Pancreas (tissue), 10 donors: ENCODE results near the gene HCCS. TPM values are rescaled to one million over a fixed set of nuclear protein-coding genes. Genes with fewer than 3 reads are reported as not detected.

ENCODE experiments used
- ATAC-seq, 4 donors: fragments of 200-7000 bp; cut with Tn5 transposase; one replicate each; pipeline versions ENCODE4 v1.8.0 to v1.9.1; 2020; ENCODE audit warnings: mild to moderate bottlenecking in 4 of 4, moderate library complexity in 4 of 4
- DNase-seq, 6 donors: peaks; one replicate each; pipeline ENCODE4 v3.0.0-alpha.2; 2020
- FAIRE-seq: peaks from 2 replicates; lab custom pipeline; 2012; peaks lifted over from hg19 to GRCh38; lab: Jason Lieb, UNC
- H3K27ac ChIP-seq, 4 donors: fragments of 200-600 bp; sonication (generic); 1 replicate in 3 of 4; 2 replicates in 1 of 4; pipeline versions ENCODE4 v1.5.0 to v1.8.0; 2020
- H3K27me3 ChIP-seq, 4 donors: fragments of 200-600 bp; one replicate each; pipeline ENCODE4 v1.8.0; 2021
- H3K36me3 ChIP-seq, 3 donors: fragments of 200-600 bp; sonication (generic) in 1 of 3; one replicate each; pipeline versions ENCODE4 v1.5.0 to v1.8.0; 2020 to 2021
- H3K4me1 ChIP-seq, 3 donors: fragments of 200-600 bp; one replicate each; pipeline ENCODE4 v1.8.0; 2021
- H3K4me3 ChIP-seq, 4 donors: fragments of 200-600 bp; sonication (generic) in 2 of 4; one replicate each; pipeline versions ENCODE4 v1.5.0 to v1.8.0; 2020 to 2021
- H3K9me3 ChIP-seq, 4 donors: fragments of 200-600 bp; one replicate each; pipeline ENCODE4 v1.8.0; 2021
- CTCF ChIP-seq, 4 donors: fragments of 200-600 bp; sonication (generic) in 3 of 4; IDR thresholded peaks; one replicate each; pipeline versions ENCODE4 v1.5.0 to v1.8.0; 2021; ENCODE audit warnings: antibody characterized with exemption in 4 of 4
- WGBS, 2 donors: extraction: QIAGEN DNeasy Blood & Tissue Kit; methylation state at CpG; one replicate each; pipeline ENCODE4 v1.1.7; 2013; 5-methylcytosine and 5-hydroxymethylcytosine counted together
- intact Hi-C, 3 donors: fragments of 100-400 bp; cut with DNase I; formaldehyde crosslinking; loops; one replicate each; pipeline versions ENCODE4 v1.11.1 to v1.14.2; 2022
- polyA plus RNA-seq, 2 donors: library from polyadenylated mRNA; stranded (reverse); fragments of 200-250 nt; gene quantifications; one replicate each; pipeline ENCODE4 v1.2.3, GENCODE V29; 2013
- total RNA-seq, 6 donors: library from RNA; stranded (reverse); fragmentation: NEBNext Ultra II Directional in 4 of 6; extraction: Animal tissue kit (Norgen Biotek cat#: 25700) in 4 of 6; gene quantifications; one replicate each; pipeline versions ENCODE4 v1.2.1 to v1.2.4, GENCODE V29; 2021 to 2023
- donor health status: healthy with polysubstance abuse.
- donor health status: DM: no; HTN: no; CAD: no; lungs with moderate emphysema.
- donor health status: DM: no; HTN: no; CAD: no.
- donor health status: control.
- donor health status: control.
- donor health status: Bipolar disorder and iron deficiency.
- donor health status: DM: yes; HTN: yes; CAD: no.
- donor health status: DM: no; HTN: no; CAD: no.
- donor health status: DM: no; HTN: no; CAD: no.
- donor health status: DM: yes; HTN: yes; CAD: no.

The HCCS gene
- total RNA-seq (1 to 10 TPM; 4.5 to 9.2 (median 6.4) TPM), polyA plus RNA-seq (1 to 10 TPM; 3.2 to 7.7 TPM)

- ATAC-seq (peak; percentile 98 to 99 (median 98)), DNase-seq (peak; percentile 76 to 91 (median 80)), FAIRE-seq (peak; percentile 87)
- H3K9me3 ChIP-seq, result no peaks in the 10 kb centered on the region
- no peaks in the 10 kb centered on the region for H3K4me1 ChIP-seq
- intact Hi-C loops, result no loop called here
- no peaks in the 10 kb centered on the region for H3K36me3 ChIP-seq
- H3K27ac ChIP-seq, result peak within 1 kb of the TSS; percentile 33 to 66 (median 56)
- H3K27me3 ChIP-seq, result no peaks in the 10 kb centered on the region
- 0 to 31% methylated on average over 55 to 58 of the region's 58 CpGs for WGBS, 2 donors
- peak within 1 kb of the TSS; percentile 41 to 58 (median 52) for H3K4me3 ChIP-seq
- TF ChIP-seq CTCF (IDR thresholded peaks at IDR 0.05), result no peak
These were observed at the start of gene HCCS for GRCh38 chrX:11111037-11111851. HCCS (plus strand) TSS chrX:11111332; CDS start chrX:11112061, 729 bp downstream.

- intact Hi-C loops, result no loop called here
- no peaks in the 10 kb centered on the region for H3K36me3 ChIP-seq
- no peaks in the 10 kb centered on the region for H3K4me1 ChIP-seq
- H3K9me3 ChIP-seq, result no peaks in the 10 kb centered on the region
- FAIRE-seq (no peak), ATAC-seq (no peak), DNase-seq (no peak)
- H3K27ac ChIP-seq, result no peak overlapping the region
- H3K4me3 ChIP-seq, result no peak overlapping the region
- no peak for TF ChIP-seq CTCF (IDR thresholded peaks at IDR 0.05)
- WGBS, 2 donors, result 72 to 97% methylated on average over 5 of the region's 5 CpGs
- H3K27me3 ChIP-seq, result no peaks in the 10 kb centered on the region
These were observed 46.9 kb upstream of the HCCS start for GRCh38 chrX:11064276-11064675.

- H3K9me3 ChIP-seq, result no peaks in the 10 kb centered on the region
- FAIRE-seq (no peak), DNase-seq (no peak), ATAC-seq (no peak)
- peaks cover 0 to 6% (median 0%) of the 10 kb centered on the region in 4 donors for H3K27me3 ChIP-seq
- TF ChIP-seq CTCF (IDR thresholded peaks at IDR 0.05), result no peak
- H3K4me1 ChIP-seq, result no peaks in the 10 kb centered on the region
- no peak overlapping the region for H3K4me3 ChIP-seq
- no peak overlapping the region for H3K27ac ChIP-seq
- H3K36me3 ChIP-seq, result no peaks in the 10 kb centered on the region
- intact Hi-C loops, result no loop called here
- 56 to 59% methylated on average over 8 of the region's 8 CpGs for WGBS, 2 donors
These were observed 46.1 kb upstream of the HCCS start for GRCh38 chrX:11064851-11065600.

- Histone ChIP-seq H3K36me3 (no peaks in the 10 kb centered on the region), H3K27ac (no peak overlapping the region), H3K27me3 (peaks cover 0 to 12% (median 0%) of the 10 kb centered on the region in 4 donors), H3K4me3 (no peak overlapping the region), H3K4me1 (no peaks in the 10 kb centered on the region), H3K9me3 (no peaks in the 10 kb centered on the region)
- DNase-seq (no peak), FAIRE-seq (no peak), ATAC-seq (no peak)
- intact Hi-C loops, result no loop called here
- no peak for TF ChIP-seq CTCF (IDR thresholded peaks at IDR 0.05)
- WGBS, 2 donors, result 73 to 98% methylated on average over 2 of the region's 2 CpGs
These were observed 44.3 kb upstream of the HCCS start for GRCh38 chrX:11066812-11067211.
